ENCODE measurements around the gene DLGAP1. TPM values are rescaled to one million over a fixed set of nuclear protein-coding genes. Genes with fewer than 3 reads are reported as not detected.

The DLGAP1 gene
- total and polyA plus RNA-seq, 2 of the 13 experiments (the other 11 are each of a cell fraction or from before 2014, with no cell fraction given): 0.01 TPM; not detected in 1

- TF ChIP-seq ZBTB1 (CRISPR knock-in tag; IDR thresholded peaks at IDR 0.05; ENCODE audit: borderline replicate concordance) (peak; percentile 74; the same call in 1 of the 2 replicates), MEIS1 (CRISPR knock-in tag; IDR thresholded peaks at IDR 0.05; ENCODE audit: borderline replicate concordance) (no peak), DBP (CRISPR knock-in tag; IDR thresholded peaks at IDR 0.05; ENCODE audit: not compliant biosample characterization) (no peak), BRCA1 (CRISPR knock-in tag; IDR thresholded peaks at IDR 0.05) (0 out of 2 replicates have a peak, but pooled peaks have one; percentile 66), ZNF740 (CRISPR knock-in tag; IDR thresholded peaks at IDR 0.05) (0 out of 2 replicates have a peak, but pooled peaks have one; percentile 13), ZNF782 (CRISPR knock-in tag; IDR thresholded peaks at IDR 0.05; ENCODE audit: borderline replicate concordance) (no peak), ZNF18 (CRISPR knock-in tag; IDR thresholded peaks at IDR 0.05; ENCODE audit: insufficient replicate concordance) (no peak), DNMT1 (CRISPR knock-in tag; IDR thresholded peaks at IDR 0.05) (no peak), E2F1 (CRISPR knock-in tag; IDR thresholded peaks at IDR 0.05) (peak; percentile 65; the same call in 1 of the 2 replicates), ZNF367 (CRISPR knock-in tag; IDR thresholded peaks at IDR 0.05; ENCODE audit: borderline replicate concordance) (no peak), POLR2A (IDR thresholded peaks at IDR 0.05; ENCODE audit: insufficient read depth in 1 of 2, low read depth in 2 of 2, low read length in 2 of 2) (peak; percentile 84 to 90), MEIS2 (CRISPR knock-in tag; IDR thresholded peaks at IDR 0.05) (peak; percentile 95), ZNF34 (CRISPR knock-in tag; IDR thresholded peaks at IDR 0.05; ENCODE audit: borderline replicate concordance) (no peak), NFYB (CRISPR knock-in tag; IDR thresholded peaks at IDR 0.05) (peak; percentile 67; the same call in 1 of the 2 replicates), FIP1L1 (IDR thresholded peaks at IDR 0.05; ENCODE audit: borderline replicate concordance, insufficient read depth, low read depth, low read length) (peak; percentile 95; the same call in 1 of the 2 replicates), ZNF746 (CRISPR knock-in tag; IDR thresholded peaks at IDR 0.05) (no peak), ZFP41 (CRISPR knock-in tag; IDR thresholded peaks at IDR 0.05; ENCODE audit: borderline replicate concordance) (no peak), NR3C1 (CRISPR knock-in tag; IDR thresholded peaks at IDR 0.05) (no peak), FOXP4 (CRISPR knock-in tag; IDR thresholded peaks at IDR 0.05) (peak; percentile 88)
These were observed 1006.9 kb downstream of the DLGAP1 start (continued) for GRCh38 chr18:3447895-3448837.

Measured in HepG2 (cell line).